Left ventricle myocardium inferior (tissue), 1 donor: Measurements from ENCODE around the gene CNTN1. TPM values are rescaled to one million over a fixed set of nuclear protein-coding genes. Genes with fewer than 3 reads are reported as not detected.

Experiments
- DNase-seq: peaks from one replicate; pipeline ENCODE4 v3.0.0-alpha.2; 2020
- H3K27ac ChIP-seq: fragments of 200-600 bp; replicated peaks from 2 replicates; pipeline ENCODE4 v1.8.0; 2021
- H3K27me3 ChIP-seq: fragments of 200-600 bp; 2 replicates; pipeline ENCODE4 v1.8.0; 2021; ENCODE audit warnings: low read depth
- H3K36me3 ChIP-seq: fragments of 200-600 bp; 2 replicates; pipeline ENCODE4 v1.8.0; 2021
- H3K4me1 ChIP-seq: fragments of 200-600 bp; 2 replicates; pipeline ENCODE4 v1.8.0; 2021
- H3K4me3 ChIP-seq: fragments of 200-600 bp; 2 replicates; pipeline ENCODE4 v1.8.0; 2021; ENCODE audit warnings: mild to moderate bottlenecking, moderate library complexity
- H3K9me3 ChIP-seq: fragments of 200-600 bp; replicated peaks from 2 replicates; pipeline ENCODE4 v1.8.0; 2021
- CTCF ChIP-seq: fragments of 200-600 bp; IDR thresholded peaks from 2 replicates; pipeline ENCODE4 v1.8.0; 2021; ENCODE audit warnings: antibody characterized with exemption, mild to moderate bottlenecking, borderline replicate concordance
- intact Hi-C: fragments of 100-400 bp; cut with micrococcal nuclease; formaldehyde crosslinking; loops from one replicate; pipeline ENCODE4 v1.11.0; 2022
- total RNA-seq: library from RNA; stranded (reverse); fragmentation: NEBNext Ultra II Directional; extraction: Animal tissue kit (Norgen Biotek cat#: 25700); gene quantifications from one replicate; pipeline ENCODE4 v1.2.1, GENCODE V29; 2021
- donor health status: DM: no; HTN: yes; CAD: no; lungs with severe emphysema.

The CNTN1 gene
- total RNA-seq, 1 donor from 2014 or later, result 0.11 TPM

- intact Hi-C loops, result no loop called here
- H3K9me3 ChIP-seq, result peaks cover 30% of the 10 kb centered on the region
Observed at GRCh38 chr12:40646456-40646855, 45.8 kb upstream of the CNTN1 start.

DNA sequence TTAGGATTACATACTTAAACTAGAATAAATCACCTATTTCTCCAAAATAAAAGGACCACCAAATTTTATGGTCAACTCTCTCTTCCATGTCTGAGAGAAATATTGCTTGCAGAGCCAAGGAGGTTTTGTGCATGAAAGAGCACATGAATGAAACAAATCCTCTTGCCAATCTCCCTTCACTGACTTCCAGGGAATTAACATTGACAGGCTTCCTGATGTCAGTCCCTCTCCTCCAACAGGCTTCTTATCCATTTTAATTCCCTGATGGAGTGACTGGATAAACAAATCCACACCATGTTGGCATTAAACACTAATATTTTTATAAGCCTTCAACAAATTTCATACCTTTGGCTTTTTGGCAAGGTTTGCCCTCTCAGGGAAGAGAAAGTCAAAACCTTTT lies 45.3 kb upstream of the CNTN1 start:
- intact Hi-C loops, result no loop called here
- no peak for TF ChIP-seq CTCF
- no peaks in the 10 kb centered on the region for H3K27me3 ChIP-seq
- H3K4me3 ChIP-seq, result no peak overlapping the region
- no peaks in the 10 kb centered on the region for H3K36me3 ChIP-seq
- DNase-seq, result no peak
- H3K27ac ChIP-seq, result no peak overlapping the region
- no peaks in the 10 kb centered on the region for H3K4me1 ChIP-seq
- peaks cover 35% of the 10 kb centered on the region for H3K9me3 ChIP-seq

More at GRCh38 chr12:40646456-40646855, 45.8 kb upstream of the CNTN1 start:
- H3K4me1 ChIP-seq, result no peaks in the 10 kb centered on the region
- no peak for DNase-seq
- H3K27me3 ChIP-seq, result no peaks in the 10 kb centered on the region
- no peaks in the 10 kb centered on the region for H3K36me3 ChIP-seq
- H3K4me3 ChIP-seq, result no peak overlapping the region
- H3K27ac ChIP-seq, result no peak overlapping the region
- TF ChIP-seq CTCF, result no peak

GRCh38 chr12:40647651-40648050 lies 44.6 kb upstream of the CNTN1 start:
- Histone ChIP-seq H3K27me3 (no peaks in the 10 kb centered on the region), H3K9me3 (peaks cover 34% of the 10 kb centered on the region), H3K27ac (no peak overlapping the region), H3K4me1 (no peaks in the 10 kb centered on the region), H3K36me3 (no peaks in the 10 kb centered on the region), H3K4me3 (no peak overlapping the region)
- intact Hi-C loops, result no loop called here
- no peak for TF ChIP-seq CTCF
- no peak for DNase-seq

GRCh38 chr12:40648519-40648918 lies 43.7 kb upstream of the CNTN1 start:
- Histone ChIP-seq H3K27me3 (no peaks in the 10 kb centered on the region), H3K27ac (no peak overlapping the region), H3K36me3 (no peaks in the 10 kb centered on the region), H3K4me1 (no peaks in the 10 kb centered on the region), H3K4me3 (no peak overlapping the region), H3K9me3 (peaks cover 30% of the 10 kb centered on the region)
- TF ChIP-seq CTCF, result no peak
- no peak for DNase-seq
- intact Hi-C loops, result no loop called here

DNA sequence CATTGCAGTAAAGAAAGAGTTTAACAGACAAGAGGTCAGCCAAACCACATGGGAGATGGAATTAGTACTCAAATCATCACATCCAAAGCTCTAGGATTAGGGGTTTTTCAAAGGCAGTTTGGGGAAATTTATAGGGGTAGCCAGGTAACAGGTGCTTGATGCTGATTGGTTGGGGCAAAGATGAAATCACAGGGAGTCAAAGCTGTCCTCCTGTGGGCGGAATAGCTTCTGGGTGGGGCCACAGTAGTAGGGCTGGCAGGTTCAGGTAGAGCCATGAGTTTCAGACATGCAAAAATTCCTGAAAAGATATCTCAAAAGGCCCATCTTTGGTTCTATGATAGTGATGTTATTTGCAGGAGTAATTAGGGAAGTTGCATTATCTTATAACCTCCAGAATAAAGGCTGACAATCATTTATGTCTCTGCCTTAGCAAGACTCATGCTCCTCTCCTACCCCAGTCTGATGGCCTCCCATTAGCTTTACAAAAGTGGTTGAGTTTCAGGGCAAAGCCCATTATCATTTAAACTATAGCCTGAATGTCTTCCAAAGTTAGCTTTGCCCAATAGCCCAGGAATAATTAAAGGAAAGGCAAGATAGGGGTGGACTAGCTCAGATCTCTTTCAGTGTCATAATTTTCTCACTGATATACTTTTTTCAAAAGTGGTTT lies 42.1 kb upstream of the CNTN1 start:
- Histone ChIP-seq H3K27ac (no peak overlapping the region), H3K4me1 (no peaks in the 10 kb centered on the region), H3K36me3 (no peaks in the 10 kb centered on the region), H3K27me3 (no peaks in the 10 kb centered on the region), H3K9me3 (peaks cover 27% of the 10 kb centered on the region), H3K4me3 (no peak overlapping the region)
- no peak for DNase-seq
- intact Hi-C loops, result no loop called here
- TF ChIP-seq CTCF, result no peak
